GM21825 (cell line): ENCODE measurements around the gene BLMH.
"Not testable (repeated sequence)": the region's sequence is repeated elsewhere in the genome, so short reads cannot be mapped to it uniquely, and the experiment has no call there.

Experiments used
- ATAC-seq: cut with Tn5 transposase; IDR thresholded peaks from one replicate; pipeline ENCODE4 v1.9.1; 2021; ENCODE audit warnings: mild to moderate bottlenecking, moderate library complexity; ENCODE audit not compliant: unreplicated experiment

BLMH gene

GRCh38 chr17:30208214-30208613 lies 83.5 kb downstream of the BLMH start:
- ATAC-seq, result no peak

DNA sequence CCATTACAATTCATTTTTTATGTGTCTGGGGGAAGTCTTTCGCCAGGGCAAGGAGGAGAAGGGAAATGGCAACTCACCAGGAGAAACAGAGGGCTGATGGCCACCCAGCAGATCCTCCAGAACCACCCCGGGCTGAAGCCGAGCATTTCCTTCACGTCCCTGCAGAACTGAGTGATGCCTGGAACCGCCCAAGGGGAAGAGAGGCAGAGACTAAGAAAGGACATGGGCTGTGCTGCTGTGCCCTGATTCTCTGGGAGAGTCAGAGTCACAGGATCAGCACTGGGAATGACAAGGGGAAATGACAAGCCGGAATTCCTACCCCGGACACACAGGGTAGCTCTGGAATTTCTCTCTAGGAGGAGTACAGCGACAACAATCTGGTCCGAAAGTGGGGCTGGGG lies 84.1 kb downstream of the BLMH start:
- ATAC-seq, result no peak

DNA sequence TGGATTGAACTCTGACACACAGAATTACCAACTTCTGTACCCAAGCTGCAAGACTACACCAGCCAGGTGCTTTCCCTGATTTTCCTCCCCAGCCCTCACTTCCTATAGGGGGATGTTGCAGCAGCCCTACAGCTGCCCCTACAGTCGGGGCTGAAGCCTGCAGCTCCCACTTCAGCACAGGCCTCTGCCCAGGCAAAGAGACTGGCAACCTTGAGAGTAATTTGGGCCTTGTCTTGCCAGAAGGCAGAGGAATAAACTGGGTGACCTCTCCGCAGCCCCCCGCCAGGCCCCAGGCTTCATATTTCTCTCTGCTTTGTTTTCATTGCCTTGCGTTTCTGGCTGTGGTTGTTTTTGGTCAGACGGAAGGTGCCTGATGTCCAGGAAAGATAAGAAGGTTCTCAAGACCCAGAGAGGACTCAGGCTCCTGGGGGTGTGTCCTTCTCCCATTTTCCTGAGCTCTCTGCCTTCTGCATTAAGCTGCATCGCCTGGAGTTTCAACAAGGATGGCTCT lies 88.2 kb downstream of the BLMH start:
- ATAC-seq, result no peak

GRCh38 chr17:30200656-30201055 lies 91.1 kb downstream of the BLMH start:
- not testable (repeated sequence) for ATAC-seq

DNA sequence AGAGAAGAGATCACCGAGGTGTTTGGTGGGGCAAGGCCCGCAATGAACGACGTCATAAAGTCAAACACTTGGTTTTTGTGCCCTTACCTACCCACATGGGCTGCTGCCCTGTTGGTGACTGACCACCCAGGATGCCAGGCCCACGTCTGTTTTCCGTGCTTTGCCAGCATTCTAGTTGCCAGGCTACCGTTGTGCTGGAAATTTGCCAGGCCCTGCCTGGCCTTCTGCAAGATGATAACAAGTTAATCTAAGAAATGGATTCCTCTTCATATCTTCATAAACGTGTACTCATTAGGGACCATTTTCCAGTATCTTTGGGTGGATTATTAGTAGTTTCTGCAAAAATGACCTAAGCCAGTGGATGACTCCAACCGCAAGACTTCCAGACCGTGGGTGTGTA lies 91.6 kb downstream of the BLMH start:
- ATAC-seq, result no peak

DNA sequence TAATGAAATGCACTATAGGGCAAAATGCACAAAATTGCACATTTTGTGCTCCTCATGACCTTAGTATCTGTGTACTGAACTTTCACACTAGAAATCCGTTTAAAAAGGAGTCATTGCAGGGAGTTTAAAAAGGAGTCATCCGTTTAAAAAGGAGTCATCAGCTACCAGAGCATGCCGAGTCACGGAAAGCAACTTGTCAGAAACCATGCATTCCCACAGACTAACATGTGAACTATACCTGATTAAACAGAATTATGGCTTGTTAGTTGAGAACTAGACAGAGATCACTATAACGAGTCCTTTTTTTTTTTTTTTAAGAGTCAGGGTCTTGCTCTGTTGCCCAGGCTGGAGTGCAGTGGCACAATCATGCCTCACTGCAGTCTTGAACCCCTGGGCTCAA lies 92.1 kb downstream of the BLMH start:
- no peak for ATAC-seq
